ENCODE results near the gene VKORC1L1. TPM values are rescaled to one million over a fixed set of nuclear protein-coding genes. Genes with fewer than 3 reads are reported as not detected.

The VKORC1L1 gene
- total and polyA plus RNA-seq, 2 of the 8 experiments (the other 6 are each of a cell fraction or from before 2014, with no cell fraction given): 12.7 to 45.3 TPM

DNA sequence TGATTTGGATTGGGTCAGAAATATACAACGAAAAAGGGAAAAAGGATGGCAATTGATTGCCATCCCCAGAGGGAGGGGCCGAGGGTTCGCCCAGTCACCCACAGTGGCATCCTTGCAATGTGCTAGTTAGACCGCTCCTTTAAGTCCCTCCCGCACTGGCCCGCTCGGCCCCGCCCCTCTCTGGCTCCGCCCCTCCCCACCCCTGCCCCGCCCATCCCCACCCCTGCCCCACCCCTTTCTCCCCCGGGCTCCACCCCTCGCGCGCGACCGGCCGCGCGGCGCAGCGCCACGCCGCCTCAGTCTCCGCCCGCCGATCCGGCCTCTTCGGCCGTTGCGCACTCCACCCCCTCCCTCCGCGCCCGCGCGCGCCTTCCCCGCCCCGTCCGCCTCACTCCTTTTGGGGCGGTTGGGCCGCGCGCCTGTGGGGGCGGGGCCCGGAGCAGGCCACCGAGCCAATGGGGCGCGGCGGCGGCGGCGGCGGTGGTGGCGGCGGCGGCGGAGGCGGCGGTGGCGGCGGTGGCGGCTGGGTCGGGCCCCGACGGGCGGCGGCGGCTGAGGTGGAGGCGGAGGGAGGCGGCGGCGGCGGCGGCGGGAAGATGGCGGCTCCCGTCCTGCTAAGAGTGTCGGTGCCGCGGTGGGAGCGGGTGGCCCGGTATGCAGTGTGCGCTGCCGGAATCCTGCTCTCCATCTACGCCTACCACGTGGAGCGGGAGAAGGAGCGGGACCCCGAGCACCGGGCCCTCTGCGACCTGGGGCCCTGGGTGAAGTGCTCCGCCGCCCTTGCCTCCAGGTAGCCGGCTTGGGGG, at the start of gene VKORC1L1 (continued):
- TF ChIP-seq, protein P1, sequence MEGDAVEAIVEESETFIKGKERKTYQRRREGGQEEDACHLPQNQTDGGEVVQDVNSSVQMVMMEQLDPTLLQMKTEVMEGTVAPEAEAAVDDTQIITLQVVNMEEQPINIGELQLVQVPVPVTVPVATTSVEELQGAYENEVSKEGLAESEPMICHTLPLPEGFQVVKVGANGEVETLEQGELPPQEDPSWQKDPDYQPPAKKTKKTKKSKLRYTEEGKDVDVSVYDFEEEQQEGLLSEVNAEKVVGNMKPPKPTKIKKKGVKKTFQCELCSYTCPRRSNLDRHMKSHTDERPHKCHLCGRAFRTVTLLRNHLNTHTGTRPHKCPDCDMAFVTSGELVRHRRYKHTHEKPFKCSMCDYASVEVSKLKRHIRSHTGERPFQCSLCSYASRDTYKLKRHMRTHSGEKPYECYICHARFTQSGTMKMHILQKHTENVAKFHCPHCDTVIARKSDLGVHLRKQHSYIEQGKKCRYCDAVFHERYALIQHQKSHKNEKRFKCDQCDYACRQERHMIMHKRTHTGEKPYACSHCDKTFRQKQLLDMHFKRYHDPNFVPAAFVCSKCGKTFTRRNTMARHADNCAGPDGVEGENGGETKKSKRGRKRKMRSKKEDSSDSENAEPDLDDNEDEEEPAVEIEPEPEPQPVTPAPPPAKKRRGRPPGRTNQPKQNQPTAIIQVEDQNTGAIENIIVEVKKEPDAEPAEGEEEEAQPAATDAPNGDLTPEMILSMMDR (IDR thresholded peaks at IDR 0.05; ENCODE audit: control extremely low read depth in 1 of 3, insufficient read depth in 1 of 3, low read depth in 1 of 3, low read length in 3 of 3): no peak
- TF ChIP-seq RBBP5 (IDR thresholded peaks at IDR 0.05; ENCODE audit: borderline replicate concordance, low read depth, low read length) (peak; percentile 57; the same call in 1 of the 2 replicates), RAD21 (IDR thresholded peaks at IDR 0.05 in 1 of 2, conservative IDR thresholded peaks at IDR 0.05 in 1 of 2; ENCODE audit: low read depth in 2 of 2, low read length in 2 of 2) (no peak), PHF8 (conservative IDR thresholded peaks at IDR 0.05; ENCODE audit: low read depth, low read length) (peak; percentile 81), TAF7 (optimal IDR thresholded peaks at IDR 0.05; ENCODE audit: borderline replicate concordance, low read depth, low read length) (no peak), RFX5 (IDR thresholded peaks at IDR 0.05; ENCODE audit: borderline replicate concordance, low read depth, low read length) (no peak), NRF1 (IDR thresholded peaks at IDR 0.05; ENCODE audit: low read depth, low read length) (no peak), ATF2 (IDR thresholded peaks at IDR 0.05; ENCODE audit: low read length) (no peak), SP2 (IDR thresholded peaks at IDR 0.05; ENCODE audit: low read length) (no peak), SAP30 (IDR thresholded peaks at IDR 0.05; ENCODE audit: insufficient read depth, insufficient replicate concordance, low read length) (no peak), TAF1 (IDR thresholded peaks at IDR 0.05; ENCODE audit: low read depth, low read length) (0 out of 2 replicates have a peak, but pooled peaks have one; percentile 50), GABPA (IDR thresholded peaks at IDR 0.05; ENCODE audit: borderline replicate concordance, insufficient read depth, low read length) (no peak), SIN3A (conservative IDR thresholded peaks at IDR 0.05 in 1 of 2, IDR thresholded peaks at IDR 0.05 in 1 of 2; ENCODE audit: low read depth in 1 of 2, low read length in 2 of 2) (0 out of 4 replicates have a peak, but pooled peaks of 1 of the 2 experiments have one; percentile 15), YY1 (IDR thresholded peaks at IDR 0.05; ENCODE audit: low read depth, low read length) (0 out of 2 replicates have a peak, but pooled peaks have one; percentile 36), CBX8 (IDR thresholded peaks at IDR 0.05; ENCODE audit: borderline replicate concordance, low read depth, low read length) (no peak), CBX5 (IDR thresholded peaks at IDR 0.05; ENCODE audit: low read depth, low read length) (no peak), SP4 (IDR thresholded peaks at IDR 0.05; ENCODE audit: low read length) (no peak), JUN (IDR thresholded peaks at IDR 0.05; ENCODE audit: low read depth, low read length) (no peak)
